GM12873 (cell line): Measurements from ENCODE around the gene ZWINT.

ENCODE experiments used
- TF ChIP-seq, protein P1 (sequence below): IDR thresholded peaks from 2 replicates; pipeline ENCODE4 v1.5.1; 2012; ENCODE audit warnings: low read depth, mild to moderate bottlenecking, moderate library complexity, low read length, control low read depth; ENCODE audit not compliant: insufficient read depth; ENCODE audit errors: missing control alignments

Gene ZWINT

DNA sequence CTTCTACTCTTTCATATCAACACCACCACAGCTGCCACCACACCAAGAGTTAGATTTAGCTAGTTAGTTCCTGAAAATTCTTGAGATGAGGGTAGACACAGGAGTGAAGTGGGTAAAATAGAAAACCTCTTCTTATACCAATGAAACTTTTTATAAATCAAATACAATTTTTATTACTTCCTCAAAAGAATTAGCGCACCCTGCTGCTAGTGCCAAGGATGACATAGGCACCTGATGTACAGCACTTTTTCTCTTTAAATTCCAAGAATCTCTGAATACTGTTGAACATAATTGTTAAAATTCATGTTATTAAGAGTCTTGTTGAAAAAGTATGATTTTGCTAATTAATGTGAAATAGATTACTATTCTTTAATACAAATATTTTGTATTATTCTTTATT is 11.4 kb downstream of the ZWINT start:
- TF ChIP-seq, protein P1, sequence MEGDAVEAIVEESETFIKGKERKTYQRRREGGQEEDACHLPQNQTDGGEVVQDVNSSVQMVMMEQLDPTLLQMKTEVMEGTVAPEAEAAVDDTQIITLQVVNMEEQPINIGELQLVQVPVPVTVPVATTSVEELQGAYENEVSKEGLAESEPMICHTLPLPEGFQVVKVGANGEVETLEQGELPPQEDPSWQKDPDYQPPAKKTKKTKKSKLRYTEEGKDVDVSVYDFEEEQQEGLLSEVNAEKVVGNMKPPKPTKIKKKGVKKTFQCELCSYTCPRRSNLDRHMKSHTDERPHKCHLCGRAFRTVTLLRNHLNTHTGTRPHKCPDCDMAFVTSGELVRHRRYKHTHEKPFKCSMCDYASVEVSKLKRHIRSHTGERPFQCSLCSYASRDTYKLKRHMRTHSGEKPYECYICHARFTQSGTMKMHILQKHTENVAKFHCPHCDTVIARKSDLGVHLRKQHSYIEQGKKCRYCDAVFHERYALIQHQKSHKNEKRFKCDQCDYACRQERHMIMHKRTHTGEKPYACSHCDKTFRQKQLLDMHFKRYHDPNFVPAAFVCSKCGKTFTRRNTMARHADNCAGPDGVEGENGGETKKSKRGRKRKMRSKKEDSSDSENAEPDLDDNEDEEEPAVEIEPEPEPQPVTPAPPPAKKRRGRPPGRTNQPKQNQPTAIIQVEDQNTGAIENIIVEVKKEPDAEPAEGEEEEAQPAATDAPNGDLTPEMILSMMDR: no peak

DNA sequence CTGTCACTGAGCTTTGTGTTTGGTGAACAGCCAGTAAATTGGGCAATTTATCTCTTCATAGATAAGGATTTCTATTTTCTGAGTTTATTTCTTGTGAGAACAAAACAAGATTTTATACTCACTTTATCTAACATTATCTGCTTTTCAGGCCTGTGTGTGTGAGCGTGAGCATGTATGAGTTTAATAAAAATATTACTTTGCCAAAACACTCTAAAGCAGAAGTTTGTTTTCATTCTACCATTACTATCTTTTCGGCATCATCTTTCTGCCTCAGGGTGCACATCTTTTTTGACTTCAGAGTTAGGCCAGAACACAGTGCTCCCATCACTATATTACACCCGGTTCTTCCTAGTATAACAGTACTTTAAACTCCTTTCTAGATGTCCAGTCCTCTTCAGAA is 13.0 kb downstream of the ZWINT start:
- TF ChIP-seq, protein P1: no peak

GRCh38 chr10:56346845-56347415 is 14.1 kb downstream of the ZWINT start:
- TF ChIP-seq, protein P1: no peak

DNA sequence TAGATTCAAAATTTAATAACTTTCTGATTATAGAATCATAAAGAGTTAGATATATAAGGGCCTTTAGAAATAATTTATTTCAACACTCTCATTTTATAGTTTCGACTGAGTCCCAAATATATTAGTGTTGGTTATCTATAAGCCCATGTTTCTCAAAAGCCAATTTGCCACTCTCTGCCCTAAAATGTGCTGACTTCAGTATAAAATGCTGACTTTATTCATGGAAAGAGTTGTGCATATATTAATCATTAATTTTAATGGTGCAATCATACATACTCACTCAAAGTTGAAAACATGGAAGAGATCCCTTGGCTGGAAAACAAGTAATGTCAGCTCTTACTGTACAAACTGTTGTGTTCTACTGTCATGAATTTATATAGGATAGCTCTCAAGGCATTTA is 19.4 kb downstream of the ZWINT start:
- TF ChIP-seq, protein P1: no peak

DNA sequence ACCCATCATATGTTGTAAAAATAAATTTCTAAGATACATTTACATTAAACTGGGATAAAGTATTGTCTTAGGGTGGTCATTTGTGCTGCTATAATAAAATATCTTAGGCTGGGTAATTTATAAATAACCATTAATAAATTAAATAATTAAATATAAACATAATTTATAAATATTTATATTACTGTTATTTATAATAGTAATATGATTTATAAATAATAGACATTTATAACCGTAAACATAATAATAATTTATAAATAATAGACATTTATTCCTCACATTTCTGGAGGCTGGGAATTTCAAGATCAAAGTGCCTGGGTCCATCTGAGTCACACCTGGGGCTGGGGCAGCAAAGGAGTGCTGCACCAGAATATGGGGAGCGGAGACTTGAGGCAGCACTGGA is 31.1 kb downstream of the ZWINT start:
- TF ChIP-seq, protein P1: no peak

GRCh38 chr10:56327118-56327517 is 33.9 kb downstream of the ZWINT start:
- TF ChIP-seq, protein P1: no peak

GRCh38 chr10:56319386-56319785 is 41.7 kb downstream of the ZWINT start:
- TF ChIP-seq, protein P1: no peak
